ENCODE measurements around the gene ADCY1. TPM values are rescaled to one million over a fixed set of nuclear protein-coding genes. Genes with fewer than 3 reads are reported as not detected.

ADCY1 gene
- total and polyA plus RNA-seq, 3 experiments from 2014 or later = 0.79 to 1.3 TPM; not detected in 1

- POLR2A ChIA-PET = no interaction called here
- no peaks in the 10 kb centered on the region for H3K36me3 ChIP-seq (ENCODE audit: insufficient read depth, low read length)
- no peak overlapping the region for H3K4me3 ChIP-seq (ENCODE audit: low read length)
- no peaks in the 10 kb centered on the region for H3K36me3 Mint-ChIP-seq
- no peak for DNase-seq
- H3K9me3 ChIP-seq (ENCODE audit: low read length) = no peaks in the 10 kb centered on the region
- no peaks in the 10 kb centered on the region for H3K4me1 ChIP-seq (ENCODE audit: insufficient read depth, low read length)
- H3K27me3 Mint-ChIP-seq = peaks cover 3 to 8% of the 10 kb centered on the region in 2 donors
- H3K4me1 Mint-ChIP-seq = no peaks in the 10 kb centered on the region
- H3K4me3 Mint-ChIP-seq = no peak overlapping the region
- H3K27me3 ChIP-seq (ENCODE audit: insufficient read depth, low read length, poor library complexity, severe bottlenecking) = no peaks in the 10 kb centered on the region
- CTCF ChIA-PET = no interaction called here
- peaks cover 0 to 12% (median 2%) of the 10 kb centered on the region in 5 donors for H3K9me3 Mint-ChIP-seq
- no peak overlapping the region for H3K27ac ChIP-seq (ENCODE audit: low read depth, low read length)
- H3K27ac Mint-ChIP-seq = no peak overlapping the region
These were observed 53.7 kb downstream of the ADCY1 start for GRCh38 chr7:45627691-45628456.

DNA sequence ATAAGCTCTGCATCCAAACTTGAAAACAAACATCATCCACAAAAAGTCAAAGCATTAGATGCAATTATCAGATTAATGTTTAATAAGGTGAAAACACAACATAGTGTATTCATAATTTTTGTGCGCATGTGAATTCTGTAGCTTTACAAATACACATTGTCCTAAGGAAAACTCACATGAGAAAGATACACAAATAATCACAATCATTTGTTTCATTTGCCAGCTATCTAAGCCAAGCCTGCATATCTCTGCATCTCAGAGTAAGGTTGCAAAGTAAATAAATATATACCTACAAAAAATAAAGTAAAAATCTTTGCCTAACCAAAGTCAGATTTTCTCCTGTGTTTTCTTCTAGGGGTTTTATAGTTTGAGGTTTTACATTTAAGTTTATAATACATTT lies 57.4 kb downstream of the ADCY1 start:
- DNase-seq = no peak
- Mint-ChIP-seq H3K27ac (no peak overlapping the region), H3K36me3 (no peaks in the 10 kb centered on the region), H3K9me3 (peaks cover 0 to 12% (median 2%) of the 10 kb centered on the region in 5 donors), H3K27me3 (no peaks in the 10 kb centered on the region), H3K4me1 (no peaks in the 10 kb centered on the region), H3K4me3 (no peak overlapping the region)
- H3K4me1 ChIP-seq (ENCODE audit: insufficient read depth, low read length) = no peaks in the 10 kb centered on the region
- H3K9me3 ChIP-seq (ENCODE audit: low read length) = no peaks in the 10 kb centered on the region
- H3K27me3 ChIP-seq (ENCODE audit: insufficient read depth, low read length, poor library complexity, severe bottlenecking) = no peaks in the 10 kb centered on the region
- H3K27ac ChIP-seq (ENCODE audit: low read depth, low read length) = no peak overlapping the region
- ChIA-PET CTCF (no interaction called here), POLR2A (no interaction called here)
- H3K36me3 ChIP-seq (ENCODE audit: insufficient read depth, low read length) = no peaks in the 10 kb centered on the region
- no peak overlapping the region for H3K4me3 ChIP-seq (ENCODE audit: low read length)

DNA sequence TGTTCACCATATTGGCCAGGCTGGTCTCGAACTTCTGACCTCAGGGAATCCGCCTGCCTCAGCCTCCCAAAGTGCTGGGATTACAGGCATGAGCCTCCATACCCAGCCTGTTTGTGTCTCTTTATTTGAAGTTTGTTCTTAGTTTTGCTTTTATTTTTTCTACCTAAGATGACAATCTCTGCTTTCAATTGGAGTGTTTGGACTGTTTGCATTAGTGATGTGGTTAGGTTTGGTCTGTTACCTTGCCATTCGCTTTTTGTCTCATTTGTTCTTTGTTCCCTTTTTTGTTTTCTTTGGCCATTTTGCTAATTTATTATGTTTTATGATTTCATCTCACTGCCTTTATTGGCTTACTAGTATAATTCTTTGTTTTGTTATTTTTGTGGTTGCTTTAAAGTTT lies 62.6 kb downstream of the ADCY1 start:
- Histone ChIP-seq H3K27me3 (ENCODE audit: insufficient read depth, low read length, poor library complexity, severe bottlenecking) (no peaks in the 10 kb centered on the region), H3K27ac (ENCODE audit: low read depth, low read length) (no peak overlapping the region), H3K9me3 (ENCODE audit: low read length) (no peaks in the 10 kb centered on the region), H3K4me3 (ENCODE audit: low read length) (no peak overlapping the region), H3K4me1 (ENCODE audit: insufficient read depth, low read length) (no peaks in the 10 kb centered on the region), H3K36me3 (ENCODE audit: insufficient read depth, low read length) (no peaks in the 10 kb centered on the region)
- Mint-ChIP-seq H3K36me3 (no peaks in the 10 kb centered on the region), H3K27me3 (peaks cover 4 to 10% of the 10 kb centered on the region in 2 donors), H3K27ac (no peak overlapping the region), H3K9me3 (peaks cover 0 to 2% (median 0%) of the 10 kb centered on the region in 5 donors), H3K4me1 (no peaks in the 10 kb centered on the region), H3K4me3 (no peak overlapping the region)
- CTCF ChIA-PET = no interaction called here
- POLR2A ChIA-PET = no interaction called here
- DNase-seq = no peak

DNA sequence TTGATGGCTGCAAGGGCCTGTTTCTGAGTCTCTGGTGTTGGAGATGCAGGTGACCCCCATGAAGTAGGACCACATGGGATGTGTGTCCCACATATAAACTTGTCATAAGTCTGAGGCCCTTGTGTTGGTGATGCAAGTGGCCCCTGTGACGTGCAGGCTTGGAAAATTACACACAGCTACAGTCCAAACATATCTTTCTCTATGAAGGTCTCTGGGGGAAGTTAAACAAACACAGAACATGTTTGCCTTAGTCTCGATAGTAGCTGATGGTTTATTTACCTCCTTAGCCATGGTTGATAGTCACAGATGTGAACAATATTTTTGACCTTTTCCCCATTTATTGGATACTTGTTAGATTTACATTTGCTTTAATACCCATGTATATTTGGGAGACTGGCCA lies 64.7 kb downstream of the ADCY1 start:
- Mint-ChIP-seq H3K27ac (no peak overlapping the region), H3K9me3 (peaks cover 0 to 2% (median 0%) of the 10 kb centered on the region in 5 donors), H3K36me3 (no peaks in the 10 kb centered on the region), H3K4me3 (no peak overlapping the region), H3K4me1 (no peaks in the 10 kb centered on the region), H3K27me3 (peaks cover 4 to 10% of the 10 kb centered on the region in 2 donors)
- DNase-seq = no peak
- no peak overlapping the region for H3K4me3 ChIP-seq (ENCODE audit: low read length)
- CTCF ChIA-PET = no interaction called here
- no peak overlapping the region for H3K27ac ChIP-seq (ENCODE audit: low read depth, low read length)
- no peaks in the 10 kb centered on the region for H3K9me3 ChIP-seq (ENCODE audit: low read length)
- no peaks in the 10 kb centered on the region for H3K27me3 ChIP-seq (ENCODE audit: insufficient read depth, low read length, poor library complexity, severe bottlenecking)
- POLR2A ChIA-PET = no interaction called here
- no peaks in the 10 kb centered on the region for H3K4me1 ChIP-seq (ENCODE audit: insufficient read depth, low read length)
- no peaks in the 10 kb centered on the region for H3K36me3 ChIP-seq (ENCODE audit: insufficient read depth, low read length)

GRCh38 chr7:45642044-45642443 lies 67.9 kb downstream of the ADCY1 start:
- H3K4me1 ChIP-seq (ENCODE audit: insufficient read depth, low read length) = no peaks in the 10 kb centered on the region
- no peaks in the 10 kb centered on the region for H3K27me3 ChIP-seq (ENCODE audit: insufficient read depth, low read length, poor library complexity, severe bottlenecking)
- POLR2A ChIA-PET = no interaction called here
- no peaks in the 10 kb centered on the region for H3K36me3 Mint-ChIP-seq
- H3K4me3 ChIP-seq (ENCODE audit: low read length) = no peak overlapping the region
- H3K27ac Mint-ChIP-seq = no peak overlapping the region
- no peak overlapping the region for H3K27ac ChIP-seq (ENCODE audit: low read depth, low read length)
- no peak for DNase-seq
- CTCF ChIA-PET = no interaction called here
- H3K4me1 Mint-ChIP-seq = no peaks in the 10 kb centered on the region
- no peaks in the 10 kb centered on the region for H3K36me3 ChIP-seq (ENCODE audit: insufficient read depth, low read length)
- peaks cover 6 to 13% of the 10 kb centered on the region in 2 donors for H3K27me3 Mint-ChIP-seq
- H3K4me3 Mint-ChIP-seq = no peak overlapping the region
- H3K9me3 Mint-ChIP-seq = no peaks in the 10 kb centered on the region
- H3K9me3 ChIP-seq (ENCODE audit: low read length) = no peaks in the 10 kb centered on the region

DNA sequence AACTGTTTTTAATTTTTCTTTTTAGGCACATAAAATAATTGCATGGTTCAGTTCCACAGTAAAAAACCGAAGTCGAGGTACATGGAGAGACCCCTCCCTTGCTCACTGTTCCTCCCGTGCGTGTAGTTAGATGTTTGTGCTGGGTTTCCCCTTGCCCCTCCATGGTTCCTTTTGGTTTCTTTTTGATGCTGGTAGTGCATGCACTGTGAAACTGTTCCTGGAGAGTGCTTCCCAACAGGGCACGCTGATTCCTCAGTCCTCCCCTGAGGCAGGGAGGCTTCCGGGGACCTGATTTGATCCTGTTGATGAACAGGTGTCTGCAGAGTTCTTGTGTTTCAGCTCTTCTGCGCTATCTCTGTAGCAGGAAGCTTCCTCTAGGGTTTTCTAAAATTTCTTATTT lies 69.5 kb downstream of the ADCY1 start:
- Mint-ChIP-seq H3K27ac (peak overlapping the region in 1 of 8 donors; percentile 13), H3K36me3 (no peaks in the 10 kb centered on the region), H3K9me3 (no peaks in the 10 kb centered on the region), H3K27me3 (peaks cover 6 to 10% of the 10 kb centered on the region in 2 donors), H3K4me1 (no peaks in the 10 kb centered on the region), H3K4me3 (no peak overlapping the region)
- Histone ChIP-seq H3K4me1 (ENCODE audit: insufficient read depth, low read length) (no peaks in the 10 kb centered on the region), H3K4me3 (ENCODE audit: low read length) (no peak overlapping the region), H3K27me3 (ENCODE audit: insufficient read depth, low read length, poor library complexity, severe bottlenecking) (no peaks in the 10 kb centered on the region), H3K9me3 (ENCODE audit: low read length) (no peaks in the 10 kb centered on the region), H3K27ac (ENCODE audit: low read depth, low read length) (no peak overlapping the region), H3K36me3 (ENCODE audit: insufficient read depth, low read length) (no peaks in the 10 kb centered on the region)
- CTCF ChIA-PET = no interaction called here
- DNase-seq = no peak
- POLR2A ChIA-PET = no interaction called here

DNA sequence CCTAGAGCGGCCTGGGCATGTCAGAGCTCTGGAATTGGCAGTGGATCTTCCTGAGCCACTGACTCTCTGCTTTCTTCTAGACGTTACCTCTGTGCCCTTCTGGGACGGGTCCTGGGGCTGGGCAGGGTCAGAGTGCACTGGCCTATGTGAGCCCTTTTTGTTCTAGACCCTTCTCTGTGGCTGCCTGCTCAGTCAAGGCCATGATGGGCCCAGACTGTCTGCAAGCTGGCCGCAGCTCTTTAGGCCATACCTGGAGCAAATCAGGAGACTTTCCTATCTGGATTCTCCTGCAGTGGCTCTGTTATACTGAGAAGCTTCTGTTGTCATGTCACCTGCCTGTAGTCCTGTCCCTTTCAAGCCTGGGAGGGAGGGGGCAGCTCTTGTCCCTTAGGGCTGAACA lies 70.1 kb downstream of the ADCY1 start:
- ChIA-PET POLR2A (no interaction called here), CTCF (no interaction called here)

DNA sequence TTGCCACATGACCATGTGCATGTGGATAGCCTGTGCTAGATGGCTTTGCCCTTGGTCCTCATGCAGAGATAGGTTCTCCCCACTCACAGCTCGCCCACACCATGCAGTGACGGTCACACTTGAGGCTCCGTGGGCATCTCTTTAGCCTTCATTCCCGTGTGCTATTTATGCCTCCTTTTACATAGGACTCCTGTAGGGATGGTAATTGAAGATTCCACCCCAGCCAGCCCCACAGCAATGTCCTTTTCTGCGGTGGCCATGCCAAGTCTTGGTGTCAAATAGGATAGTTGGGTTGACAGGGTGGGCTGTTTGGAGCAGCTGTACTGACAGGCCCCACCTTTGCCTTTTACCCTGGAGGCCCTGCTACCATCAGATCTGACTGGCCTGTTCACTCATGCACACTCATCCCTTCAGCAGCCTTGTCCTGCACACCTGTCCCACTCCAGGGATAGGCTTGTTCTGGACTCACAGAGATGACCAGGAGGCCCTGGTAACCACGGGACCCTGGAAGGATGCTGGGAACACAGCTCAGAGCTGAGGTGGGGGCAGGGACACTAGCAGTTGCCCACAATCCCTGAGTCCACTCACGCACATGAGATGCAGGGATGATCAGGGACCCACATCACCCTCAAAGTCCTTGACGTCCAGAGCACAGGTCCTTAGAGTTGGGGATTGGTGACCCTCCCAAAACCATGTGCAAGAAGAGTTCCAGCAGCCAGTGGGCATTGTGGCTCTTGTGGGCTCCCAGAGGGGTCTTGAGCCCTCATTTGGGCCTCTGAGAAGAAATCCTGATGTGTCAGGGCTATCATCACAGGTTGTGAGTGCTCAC lies 71.2 kb downstream of the ADCY1 start:
- H3K9me3 Mint-ChIP-seq = no peaks in the 10 kb centered on the region

More for the DNA sequence above, 70.1 kb downstream of the ADCY1 start:
- DNase-seq = no peak
- Histone ChIP-seq H3K27me3 (ENCODE audit: insufficient read depth, low read length, poor library complexity, severe bottlenecking) (no peaks in the 10 kb centered on the region), H3K9me3 (ENCODE audit: low read length) (no peaks in the 10 kb centered on the region), H3K4me1 (ENCODE audit: insufficient read depth, low read length) (no peaks in the 10 kb centered on the region), H3K4me3 (ENCODE audit: low read length) (no peak overlapping the region), H3K36me3 (ENCODE audit: insufficient read depth, low read length) (no peaks in the 10 kb centered on the region), H3K27ac (ENCODE audit: low read depth, low read length) (no peak overlapping the region)
- Mint-ChIP-seq H3K9me3 (no peaks in the 10 kb centered on the region), H3K36me3 (no peaks in the 10 kb centered on the region), H3K4me1 (no peaks in the 10 kb centered on the region), H3K27me3 (peaks cover 7% of the 10 kb centered on the region in 2 donors), H3K27ac (peak overlapping the region in 1 of 8 donors; percentile 79), H3K4me3 (no peak overlapping the region)

More for the DNA sequence above, 71.2 kb downstream of the ADCY1 start:
- Histone ChIP-seq H3K9me3 (ENCODE audit: low read length) (no peaks in the 10 kb centered on the region), H3K4me3 (ENCODE audit: low read length) (no peak overlapping the region), H3K27ac (ENCODE audit: low read depth, low read length) (no peak overlapping the region), H3K27me3 (ENCODE audit: insufficient read depth, low read length, poor library complexity, severe bottlenecking) (no peaks in the 10 kb centered on the region), H3K36me3 (ENCODE audit: insufficient read depth, low read length) (no peaks in the 10 kb centered on the region), H3K4me1 (ENCODE audit: insufficient read depth, low read length) (no peaks in the 10 kb centered on the region)
- DNase-seq = no peak
- Mint-ChIP-seq H3K36me3 (no peaks in the 10 kb centered on the region), H3K4me3 (no peak overlapping the region), H3K27me3 (peaks cover 7% of the 10 kb centered on the region in 2 donors), H3K4me1 (no peaks in the 10 kb centered on the region), H3K27ac (no peak overlapping the region)
- CTCF ChIA-PET = no interaction called here
- POLR2A ChIA-PET = no interaction called here

Data from CD8-positive, alpha-beta memory T cell (primary cell).